Ectodermal cell (in vitro differentiated cells): ENCODE data around the gene RNF175.
A peak's percentile ranks its signal among the peaks of the same experiment; 100 is the strongest.

Experiments
- H3K27ac ChIP-seq: 2 replicates; pipeline ENCODE4 v1.7.0; 2013; ENCODE audit warnings: mild to moderate bottlenecking, low read depth, low read length; ENCODE audit not compliant: insufficient read depth, poor library complexity, severe bottlenecking
- H3K27me3 ChIP-seq: 2 replicates; pipeline ENCODE4 v1.7.0; 2013; ENCODE audit warnings: mild to moderate bottlenecking, low read length; ENCODE audit not compliant: insufficient read depth, control insufficient read depth, poor library complexity, severe bottlenecking
- H3K36me3 ChIP-seq: one replicate; pipeline ENCODE4 v1.7.0; 2013; ENCODE audit warnings: low read length; ENCODE audit not compliant: control insufficient read depth, insufficient read depth
- H3K4me1 ChIP-seq: one replicate; pipeline ENCODE4 v1.7.0; 2013; ENCODE audit warnings: low read length; ENCODE audit not compliant: control insufficient read depth, insufficient read depth
- H3K4me3 ChIP-seq: 2 replicates; pipeline ENCODE4 v1.7.0; 2013; ENCODE audit warnings: low read depth, low read length, control low read depth; ENCODE audit not compliant: insufficient read depth
- H3K9me3 ChIP-seq: 2 replicates; pipeline ENCODE4 v1.7.0; 2013; ENCODE audit warnings: mild to moderate bottlenecking, low read length, moderate library complexity; ENCODE audit not compliant: control insufficient read depth
- WGBS, 2 experiments: methylation state at CpG; one replicate each; pipeline ENCODE4 v1.1.7; 2013; ENCODE audit warnings: missing lambda C conversion rate in 2 of 2; 5-methylcytosine and 5-hydroxymethylcytosine counted together

Gene RNF175

GRCh38 chr4:153771046-153771445 is 11.2 kb upstream of the RNF175 start:
- H3K9me3 ChIP-seq = no peaks in the 10 kb centered on the region
- H3K4me1 ChIP-seq = no peaks in the 10 kb centered on the region
- no peaks in the 10 kb centered on the region for H3K36me3 ChIP-seq
- H3K27ac ChIP-seq = no peak overlapping the region
- no peaks in the 10 kb centered on the region for H3K27me3 ChIP-seq
- H3K4me3 ChIP-seq = no peak overlapping the region

- Histone ChIP-seq H3K9me3 (no peaks in the 10 kb centered on the region), H3K4me1 (peaks cover 14% of the 10 kb centered on the region), H3K27ac (no peak overlapping the region), H3K27me3 (no peaks in the 10 kb centered on the region), H3K36me3 (no peaks in the 10 kb centered on the region), H3K4me3 (no peak overlapping the region)
- 94 to 98% methylated on average over 5 to 6 of the region's 6 CpGs for WGBS, 2 experiments
These were observed 6.9 kb upstream of the RNF175 start for GRCh38 chr4:153766758-153767157.

GRCh38 chr4:153765894-153766293 is 6.1 kb upstream of the RNF175 start:
- Histone ChIP-seq H3K4me3 (no peak overlapping the region), H3K27me3 (no peaks in the 10 kb centered on the region), H3K27ac (no peak overlapping the region), H3K9me3 (no peaks in the 10 kb centered on the region), H3K4me1 (peaks cover 14% of the 10 kb centered on the region), H3K36me3 (no peaks in the 10 kb centered on the region)
- 95% methylated on average over 8 of the region's 8 CpGs for WGBS, 2 experiments

DNA sequence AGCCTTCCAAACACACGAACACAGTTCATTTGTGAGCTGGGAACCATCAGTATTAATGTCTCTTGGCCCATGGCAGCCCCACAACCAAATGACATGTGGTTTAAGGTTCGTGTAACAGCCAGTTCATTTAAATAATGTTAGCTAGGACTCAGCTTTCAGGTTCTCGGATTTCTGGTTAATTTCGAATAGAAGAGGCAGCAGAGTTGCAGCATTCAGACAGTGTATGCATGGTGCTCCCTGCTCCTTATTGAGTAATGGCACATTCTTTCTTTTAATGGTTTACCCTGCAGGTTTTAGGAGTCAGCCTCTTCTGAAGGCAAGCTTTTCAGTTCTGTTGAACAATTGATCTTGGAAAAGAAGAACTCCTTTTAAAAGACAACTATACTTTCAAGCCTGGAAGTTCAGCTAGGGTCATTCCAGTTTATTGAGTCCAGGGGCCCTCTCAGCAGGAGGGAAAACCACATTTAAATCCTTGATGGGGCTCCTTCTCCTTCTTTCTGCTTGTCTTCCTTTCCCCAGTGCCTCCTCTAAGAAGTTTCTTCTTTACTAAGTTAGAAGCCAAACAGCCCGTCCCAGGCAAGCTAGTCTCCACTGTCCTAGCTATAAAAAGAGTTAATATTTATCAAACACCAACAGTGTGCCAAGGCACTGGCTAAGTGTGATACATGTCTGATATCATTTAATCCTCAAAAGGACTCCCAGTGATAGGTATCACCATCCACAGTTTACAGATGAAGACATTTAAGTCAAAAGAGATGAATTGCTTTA is 5.0 kb upstream of the RNF175 start:
- H3K27me3 ChIP-seq = no peaks in the 10 kb centered on the region
- WGBS, 2 experiments = 48 to 54% methylated on average over 5 of the region's 5 CpGs
- peak overlapping the region; percentile 61 for H3K27ac ChIP-seq
- peaks cover 14% of the 10 kb centered on the region for H3K4me1 ChIP-seq
- H3K4me3 ChIP-seq = no peak overlapping the region
- no peaks in the 10 kb centered on the region for H3K36me3 ChIP-seq
- H3K9me3 ChIP-seq = no peaks in the 10 kb centered on the region

GRCh38 chr4:153763404-153763803 is 3.6 kb upstream of the RNF175 start:
- Histone ChIP-seq H3K27me3 (peaks cover 10% of the 10 kb centered on the region), H3K4me3 (no peak overlapping the region), H3K36me3 (no peaks in the 10 kb centered on the region), H3K4me1 (peaks cover 14% of the 10 kb centered on the region), H3K27ac (no peak overlapping the region), H3K9me3 (no peaks in the 10 kb centered on the region)
- 93 to 100% methylated on average over 1 of the region's 1 CpG for WGBS, 2 experiments

- H3K27me3 ChIP-seq = peaks cover 10% of the 10 kb centered on the region
- no peaks in the 10 kb centered on the region for H3K9me3 ChIP-seq
- no peak overlapping the region for H3K27ac ChIP-seq
- WGBS, 2 experiments = 26 to 27% methylated on average over 13 to 15 of the region's 15 CpGs
- H3K4me1 ChIP-seq = peaks cover 4% of the 10 kb centered on the region
- H3K4me3 ChIP-seq = peak overlapping the region; percentile 67
- no peaks in the 10 kb centered on the region for H3K36me3 ChIP-seq
These were observed 977 bp downstream of the RNF175 start for GRCh38 chr4:153758688-153759406.

DNA sequence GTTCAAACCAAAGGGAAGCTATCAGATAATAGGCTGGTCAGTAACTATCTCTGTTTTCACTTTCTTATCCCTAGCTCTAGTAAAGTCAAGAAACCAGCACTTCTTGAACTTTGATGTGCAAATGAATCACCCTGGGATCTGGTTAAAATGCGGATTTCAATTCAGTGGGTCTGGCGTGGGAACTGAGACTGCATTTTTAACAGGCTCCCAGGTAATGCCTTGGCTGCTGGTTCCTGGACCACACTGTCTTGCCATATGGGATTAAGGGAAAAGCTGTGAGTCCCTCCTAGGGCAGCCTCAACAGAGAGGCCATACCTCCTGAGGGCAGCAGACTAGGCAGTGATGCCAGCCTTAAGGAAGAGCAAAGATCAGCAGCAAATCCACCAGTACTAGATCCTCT is 1.7 kb downstream of the RNF175 start:
- Histone ChIP-seq H3K27ac (no peak overlapping the region), H3K36me3 (no peaks in the 10 kb centered on the region), H3K9me3 (no peaks in the 10 kb centered on the region), H3K4me1 (peaks cover 4% of the 10 kb centered on the region), H3K27me3 (peaks cover 10% of the 10 kb centered on the region), H3K4me3 (no peak overlapping the region)
- 42 to 44% methylated on average over 2 of the region's 2 CpGs for WGBS, 2 experiments

- Histone ChIP-seq H3K27me3 (peaks cover 10% of the 10 kb centered on the region), H3K4me3 (no peak overlapping the region), H3K36me3 (no peaks in the 10 kb centered on the region), H3K27ac (no peak overlapping the region), H3K4me1 (peaks cover 4% of the 10 kb centered on the region), H3K9me3 (no peaks in the 10 kb centered on the region)
- 67 to 79% methylated on average over 1 of the region's 1 CpG for WGBS, 2 experiments
These were observed 2.4 kb downstream of the RNF175 start for GRCh38 chr4:153757407-153757806.

- H3K27me3 ChIP-seq = peaks cover 10% of the 10 kb centered on the region
- WGBS, 2 experiments = 92 to 94% methylated on average over 1 of the region's 2 CpGs
- no peaks in the 10 kb centered on the region for H3K9me3 ChIP-seq
- no peak overlapping the region for H3K27ac ChIP-seq
- peaks cover 4% of the 10 kb centered on the region for H3K4me1 ChIP-seq
- no peak overlapping the region for H3K4me3 ChIP-seq
- no peaks in the 10 kb centered on the region for H3K36me3 ChIP-seq
These were observed 4.6 kb downstream of the RNF175 start for GRCh38 chr4:153755186-153755585.

DNA sequence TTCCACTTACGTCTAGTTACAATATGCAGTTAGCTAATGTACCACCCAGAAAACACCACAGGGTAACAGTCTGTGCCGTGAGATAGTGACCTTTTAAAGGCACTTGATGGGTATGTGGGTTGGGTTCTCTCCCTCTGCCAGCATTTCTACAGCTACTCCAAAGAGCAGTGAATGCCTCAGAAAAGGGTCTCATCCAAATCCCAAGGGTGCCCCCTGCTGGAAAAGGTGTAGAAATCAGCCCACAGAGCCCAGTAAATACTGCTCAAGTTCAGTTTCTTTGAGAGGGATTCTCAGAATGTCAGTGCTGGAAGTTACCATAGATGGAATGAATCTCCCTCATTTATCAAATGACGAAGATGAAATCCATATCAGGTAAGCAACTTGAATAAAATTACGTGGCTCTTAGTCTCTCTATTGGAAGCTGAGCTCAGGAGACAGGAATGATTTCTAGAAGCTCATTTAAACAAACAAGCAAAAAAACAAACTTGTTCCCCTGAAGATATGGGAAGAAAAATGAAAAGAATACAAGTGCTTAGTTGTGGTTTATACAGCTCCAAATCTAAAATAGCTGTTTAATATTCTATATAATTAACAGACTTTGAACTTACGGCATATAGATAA is 9.5 kb downstream of the RNF175 start:
- Histone ChIP-seq H3K4me1 (no peaks in the 10 kb centered on the region), H3K36me3 (no peaks in the 10 kb centered on the region), H3K27ac (no peak overlapping the region), H3K4me3 (no peak overlapping the region), H3K9me3 (no peaks in the 10 kb centered on the region), H3K27me3 (no peaks in the 10 kb centered on the region)
- 39 to 49% methylated on average over 3 to 4 of the region's 5 CpGs for WGBS, 2 experiments
